H9 (cell line): Measurements from ENCODE around the gene DEK. TPM values are rescaled to one million over a fixed set of nuclear protein-coding genes. Genes with fewer than 3 reads are reported as not detected.

Experiments
- DNase-seq: peaks from one replicate; pipeline ENCODE4 v3.0.0-alpha.2; 2017
- H2AFZ ChIP-seq: one replicate; pipeline ENCODE4 v1.6.1; 2013; ENCODE audit warnings: mild to moderate bottlenecking, low read length, control low read depth, moderate library complexity
- H2AK5ac ChIP-seq: 2 replicates; pipeline ENCODE4 v1.6.1; 2013; ENCODE audit warnings: low read length, control low read depth, mixed read lengths; ENCODE audit not compliant: insufficient read length
- H2BK120ac ChIP-seq: one replicate; pipeline ENCODE4 v1.6.1; 2013; ENCODE audit warnings: low read depth, mild to moderate bottlenecking, low read length, control low read depth, inconsistent platforms; ENCODE audit not compliant: poor library complexity, severe bottlenecking
- H2BK12ac ChIP-seq: 2 replicates; pipeline ENCODE4 v1.6.1; 2013; ENCODE audit warnings: low read length, control low read depth, mixed read lengths, low read depth; ENCODE audit not compliant: insufficient read length
- H2BK15ac ChIP-seq: 2 replicates; pipeline ENCODE4 v1.6.1; 2013; ENCODE audit warnings: low read depth, low read length, control low read depth
- H2BK20ac ChIP-seq: one replicate; pipeline ENCODE4 v1.6.1; 2013; ENCODE audit warnings: low read depth, mild to moderate bottlenecking, low read length, control low read depth, inconsistent platforms; ENCODE audit not compliant: poor library complexity, severe bottlenecking
- H2BK5ac ChIP-seq: 2 replicates; pipeline ENCODE4 v1.6.1; 2013; ENCODE audit warnings: low read length, control low read depth, mixed read lengths; ENCODE audit not compliant: insufficient read length
- H3K14ac ChIP-seq: 2 replicates; pipeline ENCODE4 v1.6.1; 2013; ENCODE audit warnings: low read length, control low read depth; ENCODE audit not compliant: insufficient read depth
- H3K18ac ChIP-seq: 2 replicates; pipeline ENCODE4 v1.6.1; 2013; ENCODE audit warnings: low read depth, mild to moderate bottlenecking, mixed read lengths, low read length, control low read depth; ENCODE audit not compliant: insufficient read length
- H3K23ac ChIP-seq: 2 replicates; pipeline ENCODE4 v1.6.1; 2013; ENCODE audit warnings: low read length, control low read depth, mixed read lengths, low read depth; ENCODE audit not compliant: insufficient read length
- H3K23me2 ChIP-seq: 2 replicates; pipeline ENCODE4 v1.6.1; 2013; ENCODE audit warnings: low read depth, mild to moderate bottlenecking, mixed read lengths, low read length, control low read depth; ENCODE audit not compliant: insufficient read length, poor library complexity, severe bottlenecking
- H3K27ac ChIP-seq: 2 replicates; pipeline ENCODE4 v1.5.1; 2013; ENCODE audit warnings: low read length, control low read depth, mixed read lengths, low read depth; ENCODE audit not compliant: insufficient read length
- H3K27me3 ChIP-seq: 2 replicates; pipeline ENCODE4 v1.6.1; 2013; ENCODE audit warnings: low read length, control low read depth, inconsistent platforms; ENCODE audit not compliant: insufficient read depth
- H3K4ac ChIP-seq: 2 replicates; pipeline ENCODE4 v1.6.1; 2013; ENCODE audit warnings: low read depth, mild to moderate bottlenecking, control low read depth, inconsistent platforms, low read length, moderate library complexity
- H3K4me1 ChIP-seq: 2 replicates; pipeline ENCODE4 v1.6.1; 2013; ENCODE audit warnings: low read length, control low read depth, inconsistent platforms; ENCODE audit not compliant: insufficient read depth
- H3K4me2 ChIP-seq: 2 replicates; pipeline ENCODE4 v1.6.1; 2013; ENCODE audit warnings: low read length, control low read depth, mixed read lengths; ENCODE audit not compliant: insufficient read length, insufficient read depth
- H3K56ac ChIP-seq: 2 replicates; pipeline ENCODE4 v1.6.1; 2013; ENCODE audit warnings: low read depth, mild to moderate bottlenecking, mixed read lengths, low read length, control low read depth; ENCODE audit not compliant: insufficient read length
- H3K79me1 ChIP-seq: 2 replicates; pipeline ENCODE4 v1.6.1; 2013; ENCODE audit warnings: low read depth, mild to moderate bottlenecking, moderate library complexity, low read length, control low read depth, inconsistent platforms; ENCODE audit not compliant: insufficient read depth, poor library complexity, severe bottlenecking
- H3K79me2 ChIP-seq: 2 replicates; pipeline ENCODE4 v1.6.1; 2013; ENCODE audit warnings: low read length, control low read depth, inconsistent platforms; ENCODE audit not compliant: insufficient read depth
- H3K9ac ChIP-seq: 2 replicates; pipeline ENCODE4 v1.6.1; 2013; ENCODE audit warnings: low read length, control low read depth, mixed read lengths; ENCODE audit not compliant: insufficient read length; ENCODE audit errors: extremely low read depth
- H3K9me3 ChIP-seq: one replicate; pipeline ENCODE4 v1.6.1; 2013; ENCODE audit warnings: low read depth, low read length, inconsistent platforms; ENCODE audit not compliant: control insufficient read depth
- H3T11ph ChIP-seq: one replicate; pipeline ENCODE4 v1.6.1; 2013; ENCODE audit warnings: mild to moderate bottlenecking, low read length, control low read depth, inconsistent platforms
- H4K20me1 ChIP-seq: one replicate; pipeline ENCODE4 v1.6.1; 2013; ENCODE audit not compliant: control insufficient read depth, insufficient read length, insufficient read depth
- H4K5ac ChIP-seq: 2 replicates; pipeline ENCODE4 v1.6.1; 2013; ENCODE audit warnings: low read depth, mild to moderate bottlenecking, mixed read lengths, low read length, control low read depth; ENCODE audit not compliant: insufficient read length
- H4K8ac ChIP-seq: replicated peaks from 2 replicates; pipeline ENCODE4 v1.6.1; 2013; ENCODE audit warnings: low read length, control low read depth, mixed read lengths, low read depth; ENCODE audit not compliant: insufficient read length
- H4K91ac ChIP-seq: 2 replicates; pipeline ENCODE4 v1.6.1; 2013; ENCODE audit warnings: low read depth, mild to moderate bottlenecking, moderate library complexity, mixed read lengths, low read length, control low read depth; ENCODE audit not compliant: insufficient read length
- H3K27ac Mint-ChIP-seq, 3 experiments: 2 replicates in 2 of 3; 3 replicates in 1 of 3; pipeline ENCODE4 v1.8.0; 2020 to 2021; ENCODE audit warnings: mixed read lengths in 3 of 3, mild to moderate bottlenecking in 1 of 3, moderate library complexity in 1 of 3
- H3K27me3 Mint-ChIP-seq: 2 replicates; pipeline ENCODE4 v1.8.0; 2021; ENCODE audit warnings: low read depth, mild to moderate bottlenecking, moderate library complexity, mixed read lengths
- H3K36me3 Mint-ChIP-seq, 3 experiments: 2 replicates in 2 of 3; 3 replicates in 1 of 3; pipeline ENCODE4 v1.8.0; 2020 to 2021; ENCODE audit warnings: low read depth in 3 of 3, mixed read lengths in 3 of 3; ENCODE audit not compliant: insufficient read depth in 1 of 3
- H3K4me1 Mint-ChIP-seq, 2 experiments: 2 replicates each; pipeline ENCODE4 v1.8.0; 2020; ENCODE audit warnings: mixed read lengths in 2 of 2
- H3K4me3 Mint-ChIP-seq, 2 experiments: 2 replicates in 1 of 2; 3 replicates in 1 of 2; pipeline ENCODE4 v1.8.0; 2020 to 2021; ENCODE audit warnings: mild to moderate bottlenecking in 2 of 2, mixed read lengths in 2 of 2, moderate library complexity in 1 of 2
- H3K9me3 Mint-ChIP-seq, 2 experiments: 2 replicates in 1 of 2; 3 replicates in 1 of 2; pipeline ENCODE4 v1.8.0; 2020; ENCODE audit warnings: mild to moderate bottlenecking in 2 of 2, mixed read lengths in 2 of 2, moderate library complexity in 1 of 2
- CTCF ChIP-seq: fragments of 200-600 bp; sonication (generic); conservative IDR thresholded peaks from 3 replicates; pipeline ENCODE4 v1.8.0; 2021; ENCODE audit warnings: antibody characterized with exemption, mild to moderate bottlenecking
- WGBS: extraction: QIAGEN DNeasy Blood & Tissue Kit; methylation state at CpG from one replicate; pipeline ENCODE4 v1.1.7; 2013; ENCODE audit warnings: missing lambda C conversion rate, low lambda C conversion rate, mixed read lengths; ENCODE audit not compliant: insufficient read length; ENCODE audit errors: extremely low coverage; 5-methylcytosine and 5-hydroxymethylcytosine counted together
- total RNA-seq: library from RNA; stranded (reverse); gene quantifications from 2 replicates; pipeline ENCODE4 v1.2.1, GENCODE V29; 2021

DEK gene
- total RNA-seq, 1 experiment from 2014 or later: 217 TPM

DNA sequence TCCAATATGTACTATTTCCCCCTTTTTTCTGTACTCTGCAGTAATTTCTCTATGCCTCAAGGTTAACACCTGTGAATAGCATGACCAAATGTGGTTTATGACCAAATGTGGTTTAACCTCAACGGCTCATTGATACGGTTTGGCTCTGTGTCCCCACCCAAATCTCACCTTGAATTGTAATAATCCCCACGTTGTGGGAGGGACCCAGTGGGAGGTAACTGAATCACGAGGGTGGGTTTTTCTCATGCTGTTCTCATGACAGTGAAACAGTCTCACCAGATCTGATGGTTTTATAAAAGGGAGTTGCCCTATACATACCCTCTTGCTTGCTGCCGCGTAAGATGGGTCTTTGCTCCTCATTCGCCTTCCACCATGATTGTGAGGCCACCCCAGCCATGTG lies 18.7 kb downstream of the DEK start:
- H3K9me3 Mint-ChIP-seq: no peaks in the 10 kb centered on the region
- Histone ChIP-seq H3K4me1 (no peaks in the 10 kb centered on the region; the same call in 1 of the 2 replicates), H3K27ac (no peak overlapping the region), H4K5ac (no peak overlapping the region), H4K8ac (no peak overlapping the region), H2BK12ac (no peak overlapping the region), H3K23ac (no peak overlapping the region), H3K4ac (no peak overlapping the region), H3K4me2 (no peak overlapping the region), H2AK5ac (no peak overlapping the region), H3K23me2 (no peaks in the 10 kb centered on the region), H3K79me2 (peaks cover 3% of the 10 kb centered on the region; the same call in 1 of the 2 replicates), H3K9ac (no peak overlapping the region), H3K14ac (no peak overlapping the region), H2BK5ac (no peak overlapping the region), H2BK15ac (no peak overlapping the region), H4K20me1 (no peaks in the 10 kb centered on the region), H2AFZ (no peak overlapping the region), H3K79me1 (peaks cover 7% of the 10 kb centered on the region), H3K27me3 (no peaks in the 10 kb centered on the region), H3K9me3 (no peaks in the 10 kb centered on the region), H3K56ac (no peak overlapping the region), H3K18ac (no peak overlapping the region), H4K91ac (no peak overlapping the region), H2BK120ac (no peak overlapping the region), H3T11ph (no peak overlapping the region), H2BK20ac (no peak overlapping the region)
- H3K27ac Mint-ChIP-seq: peak overlapping the region in 2 of 3 experiments; percentile 82 to 89; a peak in 3 of 7 replicates
- TF ChIP-seq CTCF: no peak
- no CpG with 5 or more reads among the region's 7 CpGs for WGBS
- DNase-seq: no peak
- H3K36me3 Mint-ChIP-seq: peaks cover 65 to 91% (median 85%) of the 10 kb centered on the region in 3 experiments
- H3K4me3 Mint-ChIP-seq: no peak overlapping the region
- peaks cover 18 to 28% of the 10 kb centered on the region in 2 experiments for H3K4me1 Mint-ChIP-seq
- H3K27me3 Mint-ChIP-seq: no peaks in the 10 kb centered on the region
